ENCODE data around the gene PTCH2. TPM values are rescaled to one million over a fixed set of nuclear protein-coding genes. Genes with fewer than 3 reads are reported as not detected.

PTCH2 gene
- total RNA-seq, 1 experiment from 2014 or later = 0.83 TPM

DNA sequence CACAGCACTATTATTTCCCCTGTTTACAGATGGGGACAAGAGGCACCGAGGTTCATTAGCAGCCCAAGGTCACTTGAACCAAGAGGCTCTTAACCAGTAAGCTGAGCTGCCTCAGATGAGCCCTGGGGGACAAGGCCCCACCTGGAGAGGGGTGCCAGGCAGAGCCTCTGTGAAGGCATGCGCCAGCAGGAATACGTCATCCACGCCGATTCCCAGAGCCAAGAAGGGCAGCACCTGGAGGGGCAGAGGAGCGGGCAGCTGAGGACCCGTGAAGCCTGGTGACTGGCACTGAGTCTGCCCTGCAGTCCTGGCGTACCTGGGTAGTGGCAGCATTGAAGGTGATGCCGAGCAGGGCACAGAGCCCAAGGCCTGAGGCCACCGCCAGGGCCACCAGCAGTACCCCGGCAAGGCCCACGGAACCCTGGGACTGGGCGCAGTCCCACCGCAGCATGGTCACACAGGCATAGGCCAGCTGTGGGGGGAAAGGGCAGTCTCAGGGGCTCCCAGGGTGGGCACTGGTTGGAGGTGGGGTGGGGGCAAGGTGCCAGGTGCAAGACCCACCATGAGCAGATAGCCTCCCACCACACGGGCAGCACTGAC lies 14.1 kb downstream of the PTCH2 start:
- BruUV-seq (replicated peaks) = no TSS peak
- no peak for TF ChIP-seq EZH2 (IDR thresholded peaks at IDR 0.05; ENCODE audit: low read depth)
- TF ChIP-seq, protein P1, sequence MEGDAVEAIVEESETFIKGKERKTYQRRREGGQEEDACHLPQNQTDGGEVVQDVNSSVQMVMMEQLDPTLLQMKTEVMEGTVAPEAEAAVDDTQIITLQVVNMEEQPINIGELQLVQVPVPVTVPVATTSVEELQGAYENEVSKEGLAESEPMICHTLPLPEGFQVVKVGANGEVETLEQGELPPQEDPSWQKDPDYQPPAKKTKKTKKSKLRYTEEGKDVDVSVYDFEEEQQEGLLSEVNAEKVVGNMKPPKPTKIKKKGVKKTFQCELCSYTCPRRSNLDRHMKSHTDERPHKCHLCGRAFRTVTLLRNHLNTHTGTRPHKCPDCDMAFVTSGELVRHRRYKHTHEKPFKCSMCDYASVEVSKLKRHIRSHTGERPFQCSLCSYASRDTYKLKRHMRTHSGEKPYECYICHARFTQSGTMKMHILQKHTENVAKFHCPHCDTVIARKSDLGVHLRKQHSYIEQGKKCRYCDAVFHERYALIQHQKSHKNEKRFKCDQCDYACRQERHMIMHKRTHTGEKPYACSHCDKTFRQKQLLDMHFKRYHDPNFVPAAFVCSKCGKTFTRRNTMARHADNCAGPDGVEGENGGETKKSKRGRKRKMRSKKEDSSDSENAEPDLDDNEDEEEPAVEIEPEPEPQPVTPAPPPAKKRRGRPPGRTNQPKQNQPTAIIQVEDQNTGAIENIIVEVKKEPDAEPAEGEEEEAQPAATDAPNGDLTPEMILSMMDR (conservative IDR thresholded peaks at IDR 0.05) = no peak
- H3K27ac ChIP-seq = no peak overlapping the region
- no peak for DNase-seq
- no peaks in the 10 kb centered on the region for H3K4me1 ChIP-seq (replicated peaks; ENCODE audit: insufficient read depth)
- H3K27me3 ChIP-seq (ENCODE audit: insufficient read depth, low read depth) = no peaks in the 10 kb centered on the region
- no peaks in the 10 kb centered on the region for H3K79me2 ChIP-seq (ENCODE audit: low read depth)
- H3K4me2 ChIP-seq = no peak overlapping the region
- no peaks in the 10 kb centered on the region for H3K9me3 ChIP-seq (ENCODE audit: insufficient read depth, low read depth)
- H3F3A ChIP-seq (ENCODE audit: insufficient read depth, low read depth) = no peaks in the 10 kb centered on the region
- CTCF ChIA-PET = interaction anchor here (0.6 kb wide), 1 partner anchor 186 kb away, joined by 4 read pairs; no protein-coding TSS in a partner anchor
- no peaks in the 10 kb centered on the region for H4K20me1 ChIP-seq (ENCODE audit: insufficient read depth)
- H3K36me3 ChIP-seq (ENCODE audit: low read depth) = no peaks in the 10 kb centered on the region
- no peak overlapping the region for H2AFZ ChIP-seq
- H3K9me2 ChIP-seq (ENCODE audit: insufficient read depth) = no peaks in the 10 kb centered on the region
- intact Hi-C loops (cut with micrococcal nuclease; ENCODE audit: unreplicated experiment) = no loop called here
- H3K4me3 ChIP-seq = no peak overlapping the region
- POLR2A ChIA-PET (ENCODE audit: unreplicated experiment) = no interaction called here

DNA sequence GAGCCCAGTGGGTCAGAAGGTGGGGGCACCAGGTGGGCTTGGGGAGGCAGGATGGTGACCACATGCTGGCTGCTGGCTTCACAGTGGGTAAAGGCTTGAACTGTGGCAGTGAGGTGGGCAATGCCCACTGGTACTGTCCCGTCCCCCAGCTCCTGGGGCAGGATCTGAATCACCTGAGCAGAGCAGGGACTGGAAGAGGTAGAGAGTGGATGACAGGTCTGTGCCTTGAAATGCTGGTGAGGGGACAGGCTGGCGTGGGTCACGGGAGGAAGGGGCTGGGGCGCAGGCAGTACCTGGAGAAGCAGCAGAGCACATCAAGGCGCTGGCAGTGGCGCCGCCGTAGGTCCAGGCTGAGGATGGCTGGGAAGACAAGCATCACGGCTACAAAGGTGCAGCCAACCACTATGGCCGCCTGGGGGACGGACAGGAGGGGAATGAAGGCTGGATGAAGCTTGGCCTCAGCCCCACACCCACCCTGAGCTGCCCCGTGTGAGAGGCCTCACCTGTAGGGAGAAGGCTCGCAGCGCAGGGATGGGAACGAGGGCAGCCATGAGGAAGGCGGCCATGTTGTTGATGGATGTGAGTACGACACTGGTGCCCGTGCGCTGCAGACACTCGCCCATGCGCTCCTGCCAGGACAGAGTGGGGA lies 14.9 kb downstream of the PTCH2 start:
- no TSS peak for BruUV-seq (replicated peaks)
- Histone ChIP-seq H3K36me3 (ENCODE audit: low read depth) (no peaks in the 10 kb centered on the region), H3K4me1 (replicated peaks; ENCODE audit: insufficient read depth) (no peaks in the 10 kb centered on the region), H4K20me1 (ENCODE audit: insufficient read depth) (no peaks in the 10 kb centered on the region), H3F3A (ENCODE audit: insufficient read depth, low read depth) (no peaks in the 10 kb centered on the region), H3K79me2 (ENCODE audit: low read depth) (no peaks in the 10 kb centered on the region), H2AFZ (no peak overlapping the region), H3K9me2 (ENCODE audit: insufficient read depth) (no peaks in the 10 kb centered on the region), H3K9me3 (ENCODE audit: insufficient read depth, low read depth) (no peaks in the 10 kb centered on the region), H3K27ac (no peak overlapping the region), H3K27me3 (ENCODE audit: insufficient read depth, low read depth) (no peaks in the 10 kb centered on the region), H3K4me3 (no peak overlapping the region), H3K4me2 (no peak overlapping the region)
- intact Hi-C loops (cut with micrococcal nuclease; ENCODE audit: unreplicated experiment) = no loop called here
- TF ChIP-seq EZH2 (IDR thresholded peaks at IDR 0.05; ENCODE audit: low read depth) = no peak
- TF ChIP-seq, protein P1 (conservative IDR thresholded peaks at IDR 0.05) = no peak
- ChIA-PET CTCF (no interaction called here), POLR2A (ENCODE audit: unreplicated experiment) (no interaction called here)
- DNase-seq = no peak

DNA sequence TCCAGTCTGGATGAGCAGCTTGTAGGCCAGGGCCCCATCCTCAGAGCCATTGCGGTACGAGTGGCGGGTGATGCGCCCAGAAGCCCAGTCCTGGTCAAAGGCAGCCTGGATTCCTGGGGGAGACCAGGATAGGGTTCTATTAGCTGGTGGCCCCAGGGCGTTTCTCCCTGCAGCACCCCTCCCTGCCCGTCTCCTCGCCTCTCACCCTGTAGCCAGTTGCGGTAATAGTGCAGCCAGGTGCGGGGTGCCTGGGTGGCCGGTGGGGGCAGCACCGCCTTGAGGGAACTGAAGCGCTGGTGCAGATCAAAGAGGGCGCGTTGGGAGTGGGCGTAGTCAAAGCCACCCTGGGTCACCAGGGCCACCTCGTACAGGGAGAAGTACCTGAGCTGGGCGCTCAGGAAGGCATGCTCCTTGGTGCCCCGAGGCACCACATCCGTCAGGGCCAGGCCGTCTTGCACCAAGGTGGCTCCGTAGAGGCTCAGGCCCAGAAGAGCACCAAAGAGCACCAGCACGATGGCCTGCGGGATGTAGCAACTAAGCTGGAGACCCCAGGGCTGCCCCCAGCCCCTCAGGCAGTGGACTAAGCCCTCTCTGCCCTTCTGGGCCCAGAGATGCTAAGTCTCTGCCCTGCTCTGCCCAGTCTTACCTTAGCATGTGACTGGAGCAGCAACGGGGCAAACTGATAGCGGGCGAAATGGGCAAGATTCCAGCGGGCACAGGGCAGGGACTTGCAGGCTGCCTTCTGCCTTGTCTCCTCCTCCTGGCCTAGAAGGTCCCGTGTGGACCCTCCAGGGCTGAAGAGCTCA lies 15.7 kb downstream of the PTCH2 start:
- no peak for DNase-seq

More for the DNA sequence above, 15.7 kb downstream of the PTCH2 start:
- Histone ChIP-seq H3K4me3 (no peak overlapping the region), H3K36me3 (ENCODE audit: low read depth) (no peaks in the 10 kb centered on the region), H3K4me1 (replicated peaks; ENCODE audit: insufficient read depth) (no peaks in the 10 kb centered on the region), H3K9me3 (ENCODE audit: insufficient read depth, low read depth) (no peaks in the 10 kb centered on the region), H3K79me2 (ENCODE audit: low read depth) (no peaks in the 10 kb centered on the region), H4K20me1 (ENCODE audit: insufficient read depth) (no peaks in the 10 kb centered on the region), H3K9me2 (ENCODE audit: insufficient read depth) (no peaks in the 10 kb centered on the region), H2AFZ (no peak overlapping the region), H3K27ac (no peak overlapping the region), H3K4me2 (no peak overlapping the region), H3K27me3 (ENCODE audit: insufficient read depth, low read depth) (no peaks in the 10 kb centered on the region), H3F3A (ENCODE audit: insufficient read depth, low read depth) (no peaks in the 10 kb centered on the region)
- POLR2A ChIA-PET (ENCODE audit: unreplicated experiment) = no interaction called here
- intact Hi-C loops (cut with micrococcal nuclease; ENCODE audit: unreplicated experiment) = no loop called here
- CTCF ChIA-PET = no interaction called here
- TF ChIP-seq, protein P1 (conservative IDR thresholded peaks at IDR 0.05) = no peak
- TF ChIP-seq EZH2 (IDR thresholded peaks at IDR 0.05; ENCODE audit: low read depth) = no peak
- BruUV-seq (replicated peaks) = no TSS peak
